Measurements from ENCODE around the gene EPG5. TPM values are rescaled to one million over a fixed set of nuclear protein-coding genes. Genes with fewer than 3 reads are reported as not detected.
"Not testable (repeated sequence)": the region's sequence is repeated elsewhere in the genome, so short reads cannot be mapped to it uniquely, and the experiment has no call there.

Gene EPG5
- polyA plus RNA-seq, 1 donor, result 33.6 TPM

- no peak for DNase-seq
Observed at GRCh38 chr18:45837283-45838070, 129.7 kb downstream of the EPG5 start.

- no peak for DNase-seq
Observed at GRCh38 chr18:45836242-45837205, 130.6 kb downstream of the EPG5 start.

- no peak for DNase-seq
Observed at GRCh38 chr18:45835057-45835636, 132.0 kb downstream of the EPG5 start.

- DNase-seq, result no peak
Observed at GRCh38 chr18:45834306-45834705, 132.8 kb downstream of the EPG5 start.

GRCh38 chr18:45833846-45834245 is 133.3 kb downstream of the EPG5 start:
- no peak for DNase-seq

GRCh38 chr18:45830917-45831316 is 136.2 kb downstream of the EPG5 start:
- no peak for DNase-seq

GRCh38 chr18:45829855-45830254 is 137.3 kb downstream of the EPG5 start:
- DNase-seq, result no peak

- DNase-seq, result no peak
Observed at GRCh38 chr18:45828917-45829811, 138.0 kb downstream of the EPG5 start.

- DNase-seq, result not testable (repeated sequence)
Observed at GRCh38 chr18:45826716-45827115, 140.4 kb downstream of the EPG5 start.

GRCh38 chr18:45826084-45826483 is 141.0 kb downstream of the EPG5 start:
- DNase-seq, result no peak

GRCh38 chr18:45825258-45826044 is 141.7 kb downstream of the EPG5 start, which contains the start of gene SIGLEC15:
Gene SIGLEC15, plus strand, starts transcription at chr18:45825675. Its CDS starts 54 bp downstream, at chr18:45825729.
- DNase-seq, result no peak

GRCh38 chr18:45821711-45822110 is 145.4 kb downstream of the EPG5 start:
- DNase-seq, result no peak

GRCh38 chr18:45821026-45821425 is 146.1 kb downstream of the EPG5 start:
- no peak for DNase-seq

GRCh38 chr18:45820106-45820745 is 146.9 kb downstream of the EPG5 start:
- no peak for DNase-seq

- not testable (repeated sequence) for DNase-seq
Observed at GRCh38 chr18:45818765-45819164, 148.4 kb downstream of the EPG5 start.

- no peak for DNase-seq
Observed at GRCh38 chr18:45817543-45817942, 149.6 kb downstream of the EPG5 start.

- not testable (repeated sequence) for DNase-seq
Observed at GRCh38 chr18:45814733-45815132, 152.4 kb downstream of the EPG5 start.

GRCh38 chr18:45807144-45807543 is 160.0 kb downstream of the EPG5 start:
- DNase-seq, result not testable (repeated sequence)

- DNase-seq, result no peak
Observed at GRCh38 chr18:45806226-45806625, 160.9 kb downstream of the EPG5 start.

- DNase-seq, result no peak
Observed at GRCh38 chr18:45805551-45805950, 161.6 kb downstream of the EPG5 start.
